ENCODE data around the gene UGT2B10.

- TF ChIP-seq REST (IDR thresholded peaks at IDR 0.05; ENCODE audit: insufficient read depth in 1 of 2, low read depth in 2 of 2, low read length in 2 of 2): no peak
- no peak for TF ChIP-seq TAF1 (IDR thresholded peaks at IDR 0.05; ENCODE audit: borderline replicate concordance, insufficient read depth, low read length)
Measured at GRCh38 chr4:68780232-68780631, 35.6 kb upstream of the UGT2B10 start.

All from PFSK-1 (cell line).